ENCODE measurements around the gene ILF3.

ILF3 gene

DNA sequence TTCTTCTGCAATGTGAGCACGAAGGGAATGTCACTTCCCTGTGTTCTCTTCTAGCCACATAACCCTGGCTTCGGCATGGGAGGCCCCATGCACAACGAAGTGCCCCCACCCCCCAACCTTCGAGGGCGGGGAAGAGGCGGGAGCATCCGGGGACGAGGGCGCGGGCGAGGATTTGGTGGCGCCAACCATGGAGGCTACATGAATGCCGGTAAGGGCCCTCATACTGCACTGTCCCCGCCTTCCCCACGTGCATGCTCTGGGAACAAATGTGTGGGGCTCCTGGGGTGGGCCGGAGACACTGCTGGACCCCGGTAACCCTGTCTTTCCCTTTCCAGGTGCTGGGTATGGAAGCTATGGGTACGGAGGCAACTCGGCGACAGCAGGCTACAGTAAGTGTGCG lies 29.4 kb downstream of the ILF3 start:
- TF ChIP-seq YY1 (IDR thresholded peaks at IDR 0.05; ENCODE audit: insufficient read depth, insufficient read length) (no peak), SUZ12 (IDR thresholded peaks at IDR 0.05; ENCODE audit: extremely low read depth, insufficient read depth, insufficient read length) (no peak), ZNF274 (IDR thresholded peaks at IDR 0.05; ENCODE audit: low read depth, low read length) (no peak)
- no peaks in the 10 kb centered on the region for H3K9me3 ChIP-seq (ENCODE audit: insufficient read depth, low read length)
- no peak for DNase-seq (ENCODE audit: low read depth, low spot score)
- H3K27me3 ChIP-seq (ENCODE audit: insufficient read depth, insufficient read length), result no peaks in the 10 kb centered on the region
- H3K4me3 ChIP-seq (ENCODE audit: insufficient read length, low read depth), result no peak overlapping the region
- no peak overlapping the region for H3K9ac ChIP-seq (ENCODE audit: insufficient read length, low read depth)
- peaks cover 19% of the 10 kb centered on the region for H3K4me1 ChIP-seq (ENCODE audit: insufficient read depth, insufficient read length)
- H3K36me3 ChIP-seq (ENCODE audit: insufficient read depth, insufficient read length, low read length), result peaks cover 99% of the 10 kb centered on the region

DNA sequence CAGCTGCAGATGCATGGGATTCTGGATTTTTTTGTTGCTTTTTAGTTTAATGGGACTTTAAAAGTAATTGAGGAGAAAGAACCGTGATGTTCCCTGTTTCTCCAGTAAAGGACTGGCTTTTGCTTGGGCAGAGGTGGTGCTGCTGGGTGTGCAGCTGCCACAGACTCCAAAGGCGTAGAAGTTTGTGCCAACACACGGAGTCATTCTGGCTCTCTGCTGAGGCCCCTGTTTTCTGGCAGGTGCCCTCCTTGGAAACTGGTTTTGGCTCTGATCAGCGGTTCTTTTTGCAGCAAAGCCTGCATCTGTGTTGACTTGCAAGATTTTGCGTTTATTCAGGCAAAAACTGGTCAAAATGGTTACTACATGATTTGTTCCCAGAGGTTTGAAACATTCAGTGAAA lies 31.1 kb downstream of the ILF3 start:
- Histone ChIP-seq H3K4me3 (ENCODE audit: insufficient read length, low read depth) (no peak overlapping the region), H3K27me3 (ENCODE audit: insufficient read depth, insufficient read length) (no peaks in the 10 kb centered on the region), H3K9ac (ENCODE audit: insufficient read length, low read depth) (no peak overlapping the region), H3K4me1 (ENCODE audit: insufficient read depth, insufficient read length) (peaks cover 18% of the 10 kb centered on the region), H3K36me3 (ENCODE audit: insufficient read depth, insufficient read length, low read length) (peaks cover 99% of the 10 kb centered on the region), H3K9me3 (ENCODE audit: insufficient read depth, low read length) (no peaks in the 10 kb centered on the region)
- no peak for DNase-seq (ENCODE audit: low read depth, low spot score)
- TF ChIP-seq SUZ12 (IDR thresholded peaks at IDR 0.05; ENCODE audit: extremely low read depth, insufficient read depth, insufficient read length), result no peak
- no peak for TF ChIP-seq ZNF274 (IDR thresholded peaks at IDR 0.05; ENCODE audit: low read depth, low read length)
- TF ChIP-seq YY1 (IDR thresholded peaks at IDR 0.05; ENCODE audit: insufficient read depth, insufficient read length), result no peak

DNA sequence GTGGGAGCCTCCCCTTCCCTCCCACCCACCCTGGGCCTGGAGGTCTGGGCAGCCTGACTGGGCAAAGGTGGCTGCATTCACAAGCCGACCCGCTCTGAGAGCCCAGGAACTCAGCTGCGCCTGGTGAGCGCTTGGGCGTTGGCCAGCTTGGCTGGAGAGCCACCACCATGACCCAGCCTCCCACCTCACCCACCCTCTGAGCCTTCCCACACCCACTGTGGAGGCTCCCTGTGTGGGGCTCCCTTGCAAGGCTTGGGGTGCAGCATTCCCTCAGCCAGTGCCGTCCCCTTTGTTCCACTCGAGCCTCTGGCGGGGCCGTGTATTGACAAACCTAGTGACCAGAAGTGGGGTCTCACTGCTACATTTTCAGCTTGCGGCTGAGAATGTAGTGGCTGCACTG lies 32.0 kb downstream of the ILF3 start:
- DNase-seq (ENCODE audit: low read depth, low spot score), result no peak

DNA sequence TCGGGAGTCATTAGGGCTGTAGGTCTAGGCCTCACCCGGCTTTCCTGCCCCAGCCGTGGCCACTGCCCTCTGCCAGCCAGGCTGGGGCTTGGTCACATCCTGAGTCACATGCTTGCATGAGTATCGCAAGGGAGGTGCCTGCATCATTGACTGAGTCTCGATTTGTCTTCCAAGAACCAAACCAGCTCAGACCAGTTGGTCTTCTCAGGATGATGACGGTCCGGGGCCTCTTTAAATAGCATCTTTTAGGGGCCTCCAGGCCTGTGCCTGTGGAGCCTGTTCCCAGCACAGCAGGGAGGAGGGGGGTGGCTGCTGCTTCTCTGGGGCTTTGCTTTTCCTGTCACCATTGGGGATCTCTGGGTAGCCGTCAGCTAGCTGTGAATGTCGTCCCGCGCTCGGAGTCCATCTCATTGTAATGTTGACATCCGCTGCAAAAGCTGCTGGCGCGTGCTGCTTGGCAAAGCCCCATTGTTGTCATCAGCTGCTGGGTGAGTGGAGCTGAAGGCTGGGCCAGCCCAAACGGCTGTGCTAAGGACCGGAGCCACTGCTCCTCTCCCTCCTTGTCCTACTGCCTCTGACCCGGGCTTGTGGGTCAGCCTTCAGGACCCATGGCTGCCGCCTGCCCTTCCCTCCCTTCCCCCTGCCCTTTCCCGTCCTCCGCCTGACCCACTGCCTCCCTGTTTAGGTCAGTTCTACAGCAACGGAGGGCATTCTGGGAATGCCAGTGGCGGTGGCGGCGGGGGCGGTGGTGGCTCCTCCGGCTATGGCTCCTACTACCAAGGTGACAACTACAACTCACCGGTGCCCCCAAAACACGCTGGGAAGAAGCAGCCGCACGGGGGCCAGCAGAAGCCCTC lies 32.7 kb downstream of the ILF3 start:
- H3K9me3 ChIP-seq (ENCODE audit: insufficient read depth, low read length), result no peaks in the 10 kb centered on the region
- H3K9ac ChIP-seq (ENCODE audit: insufficient read length, low read depth), result no peak overlapping the region
- H3K4me1 ChIP-seq (ENCODE audit: insufficient read depth, insufficient read length), result peaks cover 18% of the 10 kb centered on the region
- no peak for TF ChIP-seq ZNF274 (IDR thresholded peaks at IDR 0.05; ENCODE audit: low read depth, low read length)
- no peak for TF ChIP-seq SUZ12 (IDR thresholded peaks at IDR 0.05; ENCODE audit: extremely low read depth, insufficient read depth, insufficient read length)
- no peak for TF ChIP-seq YY1 (IDR thresholded peaks at IDR 0.05; ENCODE audit: insufficient read depth, insufficient read length)
- H3K36me3 ChIP-seq (ENCODE audit: insufficient read depth, insufficient read length, low read length), result peaks cover 99% of the 10 kb centered on the region
- H3K4me3 ChIP-seq (ENCODE audit: insufficient read length, low read depth), result no peak overlapping the region
- H3K27me3 ChIP-seq (ENCODE audit: insufficient read depth, insufficient read length), result no peaks in the 10 kb centered on the region
- DNase-seq (ENCODE audit: low read depth, low spot score), result no peak

More for the DNA sequence above, 32.0 kb downstream of the ILF3 start:
- Histone ChIP-seq H3K9me3 (ENCODE audit: insufficient read depth, low read length) (no peaks in the 10 kb centered on the region), H3K36me3 (ENCODE audit: insufficient read depth, insufficient read length, low read length) (peaks cover 99% of the 10 kb centered on the region), H3K4me1 (ENCODE audit: insufficient read depth, insufficient read length) (peaks cover 13% of the 10 kb centered on the region), H3K27me3 (ENCODE audit: insufficient read depth, insufficient read length) (no peaks in the 10 kb centered on the region), H3K9ac (ENCODE audit: insufficient read length, low read depth) (no peak overlapping the region), H3K4me3 (ENCODE audit: insufficient read length, low read depth) (no peak overlapping the region)
- no peak for TF ChIP-seq ZNF274 (IDR thresholded peaks at IDR 0.05; ENCODE audit: low read depth, low read length)
- TF ChIP-seq SUZ12 (IDR thresholded peaks at IDR 0.05; ENCODE audit: extremely low read depth, insufficient read depth, insufficient read length), result no peak
- no peak for TF ChIP-seq YY1 (IDR thresholded peaks at IDR 0.05; ENCODE audit: insufficient read depth, insufficient read length)

DNA sequence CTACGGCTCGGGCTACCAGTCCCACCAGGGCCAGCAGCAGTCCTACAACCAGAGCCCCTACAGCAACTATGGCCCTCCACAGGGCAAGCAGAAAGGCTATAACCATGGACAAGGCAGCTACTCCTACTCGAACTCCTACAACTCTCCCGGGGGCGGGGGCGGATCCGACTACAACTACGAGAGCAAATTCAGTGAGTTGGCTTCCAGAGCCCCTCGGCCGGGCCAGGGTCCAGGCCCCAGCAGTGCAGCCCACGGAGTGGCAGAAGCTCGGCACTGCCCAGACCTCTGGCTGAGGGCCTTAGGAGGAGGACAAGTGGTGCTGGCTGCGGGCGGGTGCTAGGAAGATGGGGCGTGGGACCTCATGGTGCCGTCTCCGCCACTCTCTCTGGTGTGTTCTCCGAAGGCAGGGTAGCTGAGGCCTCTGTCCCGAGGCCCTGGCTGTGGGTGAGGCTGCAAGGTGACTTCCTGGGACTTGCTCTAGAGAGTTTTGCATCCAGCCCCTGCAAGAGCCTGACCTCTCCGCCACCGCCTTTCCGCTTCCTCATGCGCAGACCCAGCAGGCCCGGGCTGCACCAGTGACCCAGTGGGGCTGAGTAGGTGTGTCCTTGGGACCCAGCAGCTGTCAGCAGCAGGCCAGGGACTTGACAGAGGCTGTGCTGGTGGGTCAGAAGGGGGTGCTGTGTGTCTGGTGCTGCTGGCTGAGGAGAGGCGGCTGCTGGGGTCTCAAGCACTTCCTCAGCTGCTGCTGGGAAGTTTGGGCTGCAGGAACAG lies 33.6 kb downstream of the ILF3 start:
- no peak for DNase-seq (ENCODE audit: low read depth, low spot score)
- Histone ChIP-seq H3K36me3 (ENCODE audit: insufficient read depth, insufficient read length, low read length) (peaks cover 99% of the 10 kb centered on the region), H3K4me3 (ENCODE audit: insufficient read length, low read depth) (no peak overlapping the region), H3K27me3 (ENCODE audit: insufficient read depth, insufficient read length) (no peaks in the 10 kb centered on the region), H3K9ac (ENCODE audit: insufficient read length, low read depth) (no peak overlapping the region), H3K9me3 (ENCODE audit: insufficient read depth, low read length) (no peaks in the 10 kb centered on the region), H3K4me1 (ENCODE audit: insufficient read depth, insufficient read length) (peaks cover 21% of the 10 kb centered on the region)
- TF ChIP-seq ZNF274 (IDR thresholded peaks at IDR 0.05; ENCODE audit: low read depth, low read length) (no peak), YY1 (IDR thresholded peaks at IDR 0.05; ENCODE audit: insufficient read depth, insufficient read length) (no peak), SUZ12 (IDR thresholded peaks at IDR 0.05; ENCODE audit: extremely low read depth, insufficient read depth, insufficient read length) (no peak)

DNA sequence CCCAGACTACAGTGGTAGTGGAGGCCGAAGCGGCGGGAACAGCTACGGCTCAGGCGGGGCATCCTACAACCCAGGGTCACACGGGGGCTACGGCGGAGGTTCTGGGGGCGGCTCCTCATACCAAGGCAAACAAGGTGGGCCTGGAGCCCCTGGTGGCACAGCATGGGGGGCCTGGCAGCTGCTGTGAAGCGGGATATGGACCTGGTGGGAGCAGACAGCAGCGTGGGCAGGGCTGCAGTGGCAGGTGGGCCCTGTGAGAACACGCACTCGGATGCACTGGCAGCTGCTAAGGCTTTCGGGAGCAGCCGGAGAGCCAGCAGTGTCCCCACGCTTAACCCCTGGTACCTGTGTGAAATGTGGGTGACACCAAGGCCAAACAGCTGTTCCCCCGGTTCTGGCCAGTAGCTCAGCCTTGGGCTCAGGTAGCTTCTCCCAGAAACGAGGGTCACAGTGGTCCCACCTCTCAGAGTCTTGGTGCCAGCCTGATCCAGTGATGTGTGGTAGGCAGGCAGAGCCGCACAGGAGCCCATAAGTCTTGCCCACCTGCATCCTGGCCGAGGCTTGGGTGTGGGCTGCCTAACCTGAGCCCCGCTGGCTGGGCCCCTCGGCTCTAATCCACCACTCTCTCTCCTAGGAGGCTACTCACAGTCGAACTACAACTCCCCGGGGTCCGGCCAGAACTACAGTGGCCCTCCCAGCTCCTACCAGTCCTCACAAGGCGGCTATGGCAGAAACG lies 34.6 kb downstream of the ILF3 start:
- no peaks in the 10 kb centered on the region for H3K9me3 ChIP-seq (ENCODE audit: insufficient read depth, low read length)
- no peak overlapping the region for H3K9ac ChIP-seq (ENCODE audit: insufficient read length, low read depth)
- TF ChIP-seq SUZ12 (IDR thresholded peaks at IDR 0.05; ENCODE audit: extremely low read depth, insufficient read depth, insufficient read length) (no peak), YY1 (IDR thresholded peaks at IDR 0.05; ENCODE audit: insufficient read depth, insufficient read length) (no peak), ZNF274 (IDR thresholded peaks at IDR 0.05; ENCODE audit: low read depth, low read length) (no peak)
- no peaks in the 10 kb centered on the region for H3K27me3 ChIP-seq (ENCODE audit: insufficient read depth, insufficient read length)
- no peak overlapping the region for H3K4me3 ChIP-seq (ENCODE audit: insufficient read length, low read depth)
- DNase-seq (ENCODE audit: low read depth, low spot score), result no peak
- peaks cover 20% of the 10 kb centered on the region for H3K4me1 ChIP-seq (ENCODE audit: insufficient read depth, insufficient read length)
- H3K36me3 ChIP-seq (ENCODE audit: insufficient read depth, insufficient read length, low read length), result peaks cover 92% of the 10 kb centered on the region

All from NT2/D1 (cell line).